Neuronal stem cell (in vitro differentiated cells): ENCODE data around the gene MC2R.
"Not testable (repeated sequence)": the region's sequence is repeated elsewhere in the genome, so short reads cannot be mapped to it uniquely, and the experiment has no call there.

Experiments
- DNase-seq: peaks from one replicate; pipeline ENCODE4 v3.0.0-alpha.2; 2013; ENCODE audit warnings: low spot score
- H2AFZ ChIP-seq: one replicate; pipeline ENCODE4 v1.6.1; 2013; ENCODE audit warnings: mild to moderate bottlenecking, low read length, inconsistent platforms
- H2AK5ac ChIP-seq: 2 replicates; pipeline ENCODE4 v1.6.1; 2013; ENCODE audit warnings: low read depth, mild to moderate bottlenecking, inconsistent platforms, low read length, moderate library complexity, mixed read lengths
- H2BK120ac ChIP-seq: 2 replicates; pipeline ENCODE4 v1.6.1; 2013; ENCODE audit warnings: low read depth, mild to moderate bottlenecking, inconsistent platforms, low read length, moderate library complexity, mixed read lengths
- H2BK12ac ChIP-seq: one replicate; pipeline ENCODE4 v1.6.1; 2013; ENCODE audit warnings: low read length, inconsistent platforms
- H2BK15ac ChIP-seq: 2 replicates; pipeline ENCODE4 v1.6.1; 2013; ENCODE audit warnings: mild to moderate bottlenecking, low read length, inconsistent platforms, mixed read lengths
- H2BK5ac ChIP-seq: one replicate; pipeline ENCODE4 v1.6.1; 2013; ENCODE audit warnings: inconsistent platforms, mild to moderate bottlenecking, low read length, moderate library complexity
- H3K14ac ChIP-seq: one replicate; pipeline ENCODE4 v1.6.1; 2013; ENCODE audit warnings: low read length, inconsistent platforms
- H3K18ac ChIP-seq: 2 replicates; pipeline ENCODE4 v1.6.1; 2013; ENCODE audit warnings: low read length, inconsistent platforms
- H3K23ac ChIP-seq: 2 replicates; pipeline ENCODE4 v1.6.1; 2013; ENCODE audit warnings: low read depth, mild to moderate bottlenecking, mixed read lengths, low read length, inconsistent platforms; ENCODE audit not compliant: poor library complexity
- H3K27ac ChIP-seq: replicated peaks from 3 replicates; pipeline ENCODE4 v1.5.1; 2013; ENCODE audit warnings: low read length, inconsistent platforms
- H3K27me3 ChIP-seq, 3 experiments: 2 replicates each; pipeline ENCODE4 v1.6.1; 2013; ENCODE audit warnings: low read length in 3 of 3, mild to moderate bottlenecking in 2 of 3, inconsistent platforms in 1 of 3, low read depth in 1 of 3, mixed read lengths in 1 of 3, moderate library complexity in 1 of 3; ENCODE audit not compliant: control insufficient read depth in 3 of 3, insufficient read depth in 3 of 3
- H3K36me3 ChIP-seq, 2 donors: replicated peaks in 1 of 2; 2 replicates each; pipeline ENCODE4 v1.6.1; 2013; ENCODE audit warnings: low read length in 2 of 2; ENCODE audit not compliant: control insufficient read depth in 2 of 2, insufficient read depth in 2 of 2
- H3K4ac ChIP-seq: 2 replicates; pipeline ENCODE4 v1.6.1; 2013; ENCODE audit warnings: inconsistent platforms, mild to moderate bottlenecking, low read length, moderate library complexity
- H3K4me1 ChIP-seq, 2 donors: 1 replicate in 1 of 2; 2 replicates in 1 of 2; pipeline ENCODE4 v1.6.1; 2013; ENCODE audit warnings: low read length in 2 of 2, low read depth in 1 of 2; ENCODE audit not compliant: control insufficient read depth in 2 of 2, insufficient read depth in 1 of 2
- H3K4me2 ChIP-seq: one replicate; pipeline ENCODE4 v1.6.1; 2013; ENCODE audit warnings: mild to moderate bottlenecking, low read length, inconsistent platforms; ENCODE audit not compliant: insufficient read depth, poor library complexity, severe bottlenecking
- H3K4me3 ChIP-seq, 2 donors: 2 replicates each; pipeline ENCODE4 v1.5.1; 2013; ENCODE audit warnings: low read length in 2 of 2, mild to moderate bottlenecking in 2 of 2, inconsistent platforms in 1 of 2, moderate library complexity in 1 of 2
- H3K79me1 ChIP-seq: one replicate; pipeline ENCODE4 v1.6.1; 2013; ENCODE audit warnings: low read depth, mild to moderate bottlenecking, inconsistent platforms, low read length, moderate library complexity
- H3K9ac ChIP-seq: one replicate; pipeline ENCODE4 v1.6.1; 2013; ENCODE audit warnings: mild to moderate bottlenecking, low read depth, low read length, inconsistent platforms; ENCODE audit not compliant: poor library complexity
- H3K9me3 ChIP-seq, 2 donors: replicated peaks in 1 of 2; 2 replicates each; pipeline versions ENCODE3 to v1.6.1; 2013; ENCODE audit warnings: low read length in 2 of 2, mild to moderate bottlenecking in 2 of 2, inconsistent platforms in 1 of 2, low read depth in 1 of 2, mixed read lengths in 1 of 2, moderate library complexity in 1 of 2; ENCODE audit not compliant: control insufficient read depth in 2 of 2, insufficient read depth in 1 of 2
- H4K8ac ChIP-seq: one replicate; pipeline ENCODE4 v1.6.1; 2013; ENCODE audit warnings: low read depth, mild to moderate bottlenecking, inconsistent platforms, low read length, moderate library complexity
- H4K91ac ChIP-seq: one replicate; pipeline ENCODE4 v1.6.1; 2013; ENCODE audit warnings: low read length, low read depth, mild to moderate bottlenecking, inconsistent platforms; ENCODE audit not compliant: poor library complexity
- WGBS, 2 donors: extraction: QIAGEN DNeasy Blood & Tissue Kit; methylation state at CpG; one replicate each; pipeline ENCODE4 v1.1.7; 2013; ENCODE audit warnings: missing lambda C conversion rate in 2 of 2, mixed read lengths in 1 of 2; ENCODE audit not compliant: insufficient read length in 2 of 2, insufficient replicate concordance in 1 of 2; ENCODE audit errors: extremely low coverage in 2 of 2; 5-methylcytosine and 5-hydroxymethylcytosine counted together

MC2R gene

DNA sequence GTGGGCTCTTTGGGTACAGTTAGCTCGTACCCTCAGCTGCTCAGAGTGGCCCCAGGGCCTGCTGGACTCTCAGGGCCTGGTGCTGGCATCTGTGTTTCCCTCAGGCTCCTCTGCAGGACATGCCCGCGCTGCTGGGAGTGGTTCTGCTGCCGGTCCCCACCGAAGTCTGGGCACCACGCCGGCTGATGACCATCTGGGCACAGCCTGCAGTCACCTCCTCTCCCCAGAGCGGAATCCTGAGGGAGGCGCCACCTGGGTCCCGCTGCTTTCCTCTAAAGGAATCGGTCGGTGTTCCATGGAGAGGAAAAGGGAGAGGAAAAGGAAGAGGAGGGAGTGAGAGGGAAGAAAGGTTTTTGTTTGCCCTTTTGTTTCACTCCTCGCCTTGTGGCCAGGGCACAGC lies 43.6 kb downstream of the MC2R start:
- H3K27me3 ChIP-seq, result peaks cover 0 to 53% (median 25%) of the 10 kb centered on the region in 3 experiments
- WGBS, 2 donors, result no CpG with 5 or more reads among the region's 13 CpGs

DNA sequence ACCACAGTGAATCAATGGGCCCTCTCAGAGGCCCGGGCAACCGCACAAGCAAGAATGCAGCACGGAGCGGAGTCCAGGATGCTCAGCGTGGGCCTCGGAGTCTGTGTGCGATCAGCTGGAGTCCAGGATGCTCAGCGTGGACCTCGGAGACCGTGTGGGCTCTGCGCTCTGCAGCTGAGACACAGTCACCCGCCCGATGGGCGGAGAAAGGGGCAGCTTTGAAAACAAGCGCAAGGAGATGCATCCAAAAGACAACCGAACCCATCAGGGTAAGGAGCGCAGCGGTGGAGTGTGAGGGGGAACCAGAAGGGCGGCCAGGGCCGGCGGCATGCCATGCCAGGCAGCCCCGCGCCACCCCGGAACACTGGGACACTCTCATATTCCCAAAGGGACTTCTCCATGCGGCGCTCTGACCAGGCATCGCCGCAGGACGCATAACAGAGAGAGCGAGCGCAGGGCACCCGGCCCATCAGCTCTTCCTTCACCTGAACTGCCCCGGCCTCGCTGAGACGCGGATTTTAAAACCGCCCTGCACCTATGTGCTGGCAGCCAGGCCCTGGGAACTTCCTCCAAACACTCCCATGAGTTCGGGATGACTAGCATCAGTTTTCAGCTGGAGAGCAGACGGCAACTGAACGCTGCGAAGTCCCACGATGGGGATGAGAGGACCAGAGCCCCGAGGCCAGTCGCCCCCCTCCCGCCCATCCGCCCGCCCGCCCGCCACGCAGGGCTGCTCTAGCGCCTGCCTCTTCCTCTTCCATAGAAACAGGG lies 46.6 kb downstream of the MC2R start:
- Histone ChIP-seq H2BK12ac (no peak overlapping the region), H3K4me2 (peak overlapping the region; percentile 86), H2AK5ac (no peak overlapping the region), H3K79me1 (no peaks in the 10 kb centered on the region), H2BK5ac (no peak overlapping the region), H4K8ac (peak overlapping the region; percentile 56), H3K27ac (no peak overlapping the region), H3K4me3 (peak overlapping the region in 1 of 2 donors; percentile 75), H2BK120ac (no peak overlapping the region), H2BK15ac (no peak overlapping the region), H3K4ac (no peak overlapping the region), H3K18ac (peak overlapping the region; percentile 82), H2AFZ (peak overlapping the region; percentile 53), H3K4me1 (no peaks in the 10 kb centered on the region), H3K23ac (peak overlapping the region; percentile 81), H3K14ac (no peak overlapping the region), H3K9me3 (no peaks in the 10 kb centered on the region), H3K9ac (peak overlapping the region; percentile 56), H4K91ac (no peak overlapping the region), H3K36me3 (no peaks in the 10 kb centered on the region), H3K27me3 (peaks cover 0 to 53% (median 26%) of the 10 kb centered on the region in 3 experiments)
- DNase-seq, result peak; percentile 6
- no CpG with 5 or more reads among the region's 51 CpGs for WGBS, 2 donors

More for the DNA sequence above, 43.6 kb downstream of the MC2R start:
- H3K79me1 ChIP-seq, result no peaks in the 10 kb centered on the region
- H2AK5ac ChIP-seq, result no peak overlapping the region
- no peak overlapping the region for H3K4me2 ChIP-seq
- H3K4ac ChIP-seq, result no peak overlapping the region
- no peak for DNase-seq
- H3K9me3 ChIP-seq, result no peaks in the 10 kb centered on the region
- H2BK120ac ChIP-seq, result no peak overlapping the region
- H3K14ac ChIP-seq, result no peak overlapping the region
- no peak overlapping the region for H3K9ac ChIP-seq
- no peak overlapping the region for H3K27ac ChIP-seq
- no peak overlapping the region for H2AFZ ChIP-seq
- H4K8ac ChIP-seq, result no peak overlapping the region
- no peak overlapping the region for H4K91ac ChIP-seq
- H3K4me1 ChIP-seq, result no peaks in the 10 kb centered on the region
- H3K18ac ChIP-seq, result no peak overlapping the region
- H2BK12ac ChIP-seq, result no peak overlapping the region
- H3K23ac ChIP-seq, result no peak overlapping the region
- no peak overlapping the region for H2BK15ac ChIP-seq
- H2BK5ac ChIP-seq, result no peak overlapping the region
- no peak overlapping the region for H3K4me3 ChIP-seq
- H3K36me3 ChIP-seq, result no peaks in the 10 kb centered on the region

DNA sequence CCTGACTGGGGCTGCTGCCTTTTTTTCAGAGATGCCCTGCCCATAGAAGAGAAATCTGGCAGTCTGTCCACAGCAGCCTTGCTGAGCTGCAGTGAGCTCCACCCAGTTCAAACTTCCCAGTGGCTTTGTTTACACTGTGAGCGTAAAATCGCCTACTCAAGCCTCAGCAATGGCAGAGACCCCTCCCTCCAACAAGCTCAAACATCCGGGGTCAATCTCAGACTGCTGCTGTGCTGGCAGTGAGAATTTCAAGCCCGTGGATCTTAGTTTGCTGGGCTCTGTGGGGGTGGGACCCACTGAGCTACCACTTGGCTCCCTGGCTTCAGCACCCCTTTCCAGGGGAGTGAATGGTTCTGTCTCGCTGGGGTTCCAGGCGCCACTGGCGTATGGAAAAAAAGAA lies 52.4 kb downstream of the MC2R start:
- not testable (repeated sequence) for H2BK5ac ChIP-seq, H3K4me3 ChIP-seq, H3K36me3 ChIP-seq, H3K27me3 ChIP-seq, H3K79me1 ChIP-seq, H3K4ac ChIP-seq, H3K9me3 ChIP-seq, H3K9ac ChIP-seq, H3K4me2 ChIP-seq, H3K14ac ChIP-seq, H4K8ac ChIP-seq, H2AFZ ChIP-seq, DNase-seq, H2AK5ac ChIP-seq, H3K18ac ChIP-seq, H2BK15ac ChIP-seq, H3K4me1 ChIP-seq, H2BK120ac ChIP-seq, H3K27ac ChIP-seq, H3K23ac ChIP-seq, H4K91ac ChIP-seq, H2BK12ac ChIP-seq
- no CpG with 5 or more reads among the region's 7 CpGs for WGBS, 2 donors

DNA sequence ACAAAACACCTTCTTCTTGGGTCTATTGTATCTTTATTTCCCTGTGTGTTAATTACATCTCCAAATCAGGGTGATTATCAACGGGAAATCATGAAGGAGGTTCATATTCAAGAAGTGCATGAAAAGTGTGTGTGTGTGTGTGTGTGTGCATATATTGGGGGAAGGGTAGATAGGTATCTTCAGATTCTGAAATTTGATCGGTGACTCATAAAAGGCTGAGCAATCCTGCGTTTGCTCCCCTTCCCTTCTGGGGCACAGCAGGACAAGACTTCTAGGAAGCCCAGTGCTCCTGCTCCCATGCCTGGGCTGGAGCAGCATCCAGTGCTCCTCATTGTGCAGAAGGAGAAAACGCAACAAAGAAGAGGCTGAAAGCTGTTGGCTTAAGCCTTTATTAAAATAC lies 65.5 kb downstream of the MC2R start:
- H4K8ac ChIP-seq, result no peak overlapping the region
- no peak for DNase-seq
- H2BK120ac ChIP-seq, result no peak overlapping the region
- H3K9ac ChIP-seq, result no peak overlapping the region
- no peaks in the 10 kb centered on the region for H3K27me3 ChIP-seq
- H2BK5ac ChIP-seq, result no peak overlapping the region
- H2AK5ac ChIP-seq, result no peak overlapping the region
- no peak overlapping the region for H3K4me3 ChIP-seq
- no peak overlapping the region for H3K14ac ChIP-seq
- peaks cover 2% of the 10 kb centered on the region for H3K79me1 ChIP-seq
- H3K9me3 ChIP-seq, result peaks cover 0 to 6% of the 10 kb centered on the region in 2 donors
- H3K18ac ChIP-seq, result no peak overlapping the region
- no peak overlapping the region for H3K27ac ChIP-seq
- no CpG with 5 or more reads among the region's 4 CpGs for WGBS, 2 donors
- H3K4me2 ChIP-seq, result no peak overlapping the region
- no peak overlapping the region for H3K4ac ChIP-seq
- no peak overlapping the region for H3K23ac ChIP-seq
- H2BK15ac ChIP-seq, result no peak overlapping the region
- no peak overlapping the region for H2BK12ac ChIP-seq
- H3K4me1 ChIP-seq, result peaks cover 0 to 1% of the 10 kb centered on the region in 2 donors
- no peak overlapping the region for H4K91ac ChIP-seq
- H3K36me3 ChIP-seq, result no peaks in the 10 kb centered on the region
- H2AFZ ChIP-seq, result no peak overlapping the region
